H7 (cell line): ENCODE data around the gene KDM2A. TPM values are rescaled to one million over a fixed set of nuclear protein-coding genes. Genes with fewer than 3 reads are reported as not detected.

Experiments used
- DNase-seq: peaks from one replicate; pipeline ENCODE4 v3.0.0; 2012
- H3K27me3 ChIP-seq: 2 replicates; pipeline ENCODE4 v1.6.0; 2011; ENCODE audit warnings: mild to moderate bottlenecking, low read length; ENCODE audit not compliant: control insufficient read depth, insufficient read depth
- H3K36me3 ChIP-seq: replicated peaks from 2 replicates; pipeline ENCODE4 v1.5.1; 2011; ENCODE audit warnings: low read length; ENCODE audit not compliant: control insufficient read depth, insufficient read depth
- H3K4me3 ChIP-seq: 2 replicates; pipeline ENCODE4 v1.5.1; 2011; ENCODE audit warnings: low read depth, mild to moderate bottlenecking, control low read depth, low read length, moderate library complexity; ENCODE audit not compliant: insufficient read depth
- total RNA-seq: library from RNA; depleted of rRNA; stranded (reverse); fragments of >200 nt; shearing (Covaris generic); gene quantifications from 2 replicates; pipeline ENCODE4 v1.2.3, GENCODE V29; 2014

The KDM2A gene
- total RNA-seq, 1 experiment from 2014 or later, result 29.2 TPM

GRCh38 chr11:67270256-67271204, 151.5 kb downstream of the KDM2A start:
- Histone ChIP-seq H3K4me3 (no peak overlapping the region), H3K27me3 (peaks cover 1% of the 10 kb centered on the region; the same call in 1 of the 2 replicates), H3K36me3 (peaks cover 5% of the 10 kb centered on the region)
- peak; percentile 92 for DNase-seq

DNA sequence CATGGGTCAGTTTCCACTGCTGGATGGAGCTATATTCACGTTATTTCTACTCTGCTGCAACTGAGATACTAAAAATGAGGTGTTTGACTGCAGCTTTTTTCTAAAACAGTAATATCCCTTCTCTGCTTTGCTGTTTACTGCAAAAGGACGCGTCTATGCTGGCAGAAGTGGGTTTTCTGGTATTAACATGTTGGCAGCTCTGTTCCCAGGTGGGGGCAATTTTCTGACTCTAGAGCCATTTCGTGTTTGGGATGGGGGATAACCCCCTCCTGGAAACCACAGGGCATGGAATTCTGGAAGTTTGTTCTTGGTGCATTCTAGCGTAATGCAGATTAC, 152.1 kb downstream of the KDM2A start:
- Histone ChIP-seq H3K27me3 (no peaks in the 10 kb centered on the region), H3K36me3 (peaks cover 5% of the 10 kb centered on the region), H3K4me3 (no peak overlapping the region)
- no peak for DNase-seq

DNA sequence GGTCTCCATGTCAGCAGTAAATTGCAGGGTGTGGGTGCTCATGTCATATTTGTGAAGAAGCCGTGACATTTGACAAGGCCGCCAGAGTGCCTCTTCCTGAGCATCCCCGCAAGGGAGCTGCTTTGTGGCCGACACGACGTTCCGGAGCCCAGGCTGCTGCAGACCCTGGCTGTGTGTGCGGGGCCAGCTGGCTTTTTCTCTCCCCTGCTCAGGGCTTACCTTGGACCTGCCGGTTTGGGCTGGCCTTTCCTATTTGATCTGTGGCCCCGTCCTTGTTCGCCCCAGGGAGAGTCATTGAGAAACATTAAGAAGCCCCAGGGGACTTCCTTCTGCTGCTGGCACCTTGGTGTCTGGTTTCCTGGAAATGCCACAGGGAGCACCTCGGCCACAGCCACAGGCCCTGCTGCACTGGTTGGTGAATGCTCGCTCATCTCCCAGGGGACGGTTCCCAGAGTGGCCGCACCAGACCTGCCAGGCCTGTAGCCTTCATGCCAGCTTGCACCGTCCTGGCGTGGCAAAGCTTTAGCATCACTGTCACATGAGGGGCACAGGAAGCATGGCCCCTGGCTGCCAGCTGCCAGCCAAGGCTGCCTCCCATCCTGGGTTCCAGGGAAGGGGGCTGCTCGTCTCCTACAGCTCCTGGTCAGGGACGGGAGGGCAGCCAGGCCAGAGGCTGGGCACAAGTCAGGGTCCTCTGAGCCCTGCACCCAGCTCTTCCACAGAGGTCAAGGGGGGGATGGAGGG, 152.7 kb downstream of the KDM2A start:
- Histone ChIP-seq H3K4me3 (no peak overlapping the region), H3K27me3 (no peaks in the 10 kb centered on the region)
- peak; percentile 60 for DNase-seq

DNA sequence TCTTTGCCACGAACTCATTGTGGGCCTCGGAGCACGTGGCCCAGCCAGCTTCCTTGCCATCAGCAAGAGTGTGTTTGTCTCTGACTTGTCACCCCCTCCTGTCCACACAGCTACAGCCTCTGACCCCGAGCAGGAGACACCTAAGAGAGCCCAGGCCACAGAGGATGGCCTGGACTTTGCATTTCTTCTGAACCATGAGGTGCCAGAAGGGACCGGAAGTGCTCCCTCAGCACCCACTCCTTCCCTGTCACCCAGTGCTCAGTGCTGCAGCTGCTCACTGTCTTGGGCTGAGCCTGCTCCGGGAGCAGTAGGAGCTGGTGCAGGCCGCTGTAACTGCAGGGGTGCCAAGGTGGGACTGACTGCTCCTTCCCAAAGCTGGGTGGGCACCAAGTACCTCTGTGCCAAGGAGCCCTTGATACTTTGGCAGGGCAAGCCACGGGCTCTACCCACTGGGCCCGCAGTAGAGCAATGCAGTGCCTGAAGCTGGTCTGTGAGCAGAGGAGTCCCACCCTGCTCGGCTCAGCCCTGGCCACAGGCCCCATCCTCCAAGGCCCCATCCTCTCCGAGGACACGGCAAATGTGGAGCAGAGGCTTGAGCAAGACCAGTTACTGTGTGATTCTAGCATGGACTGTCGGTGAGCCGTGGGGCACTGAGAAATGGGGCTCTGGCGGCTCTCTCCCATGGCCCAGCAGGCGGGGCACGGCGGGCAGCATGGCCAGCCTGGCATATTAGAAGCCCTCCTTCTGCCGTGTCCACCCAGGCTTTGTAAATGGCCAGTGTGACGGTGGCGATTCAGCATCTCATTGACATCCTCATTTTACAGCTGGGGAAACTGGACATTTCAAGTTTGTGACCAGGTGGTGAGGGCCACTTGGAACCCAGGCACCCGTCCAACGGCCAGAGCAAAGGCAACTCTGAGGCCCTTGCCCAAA, 153.5 kb downstream of the KDM2A start:
- peaks cover 4% of the 10 kb centered on the region; the same call in 1 of the 2 replicates for H3K36me3 ChIP-seq
- no peak overlapping the region for H3K4me3 ChIP-seq

More for the DNA sequence above, 152.7 kb downstream of the KDM2A start:
- peaks cover 5% of the 10 kb centered on the region for H3K36me3 ChIP-seq

DNA sequence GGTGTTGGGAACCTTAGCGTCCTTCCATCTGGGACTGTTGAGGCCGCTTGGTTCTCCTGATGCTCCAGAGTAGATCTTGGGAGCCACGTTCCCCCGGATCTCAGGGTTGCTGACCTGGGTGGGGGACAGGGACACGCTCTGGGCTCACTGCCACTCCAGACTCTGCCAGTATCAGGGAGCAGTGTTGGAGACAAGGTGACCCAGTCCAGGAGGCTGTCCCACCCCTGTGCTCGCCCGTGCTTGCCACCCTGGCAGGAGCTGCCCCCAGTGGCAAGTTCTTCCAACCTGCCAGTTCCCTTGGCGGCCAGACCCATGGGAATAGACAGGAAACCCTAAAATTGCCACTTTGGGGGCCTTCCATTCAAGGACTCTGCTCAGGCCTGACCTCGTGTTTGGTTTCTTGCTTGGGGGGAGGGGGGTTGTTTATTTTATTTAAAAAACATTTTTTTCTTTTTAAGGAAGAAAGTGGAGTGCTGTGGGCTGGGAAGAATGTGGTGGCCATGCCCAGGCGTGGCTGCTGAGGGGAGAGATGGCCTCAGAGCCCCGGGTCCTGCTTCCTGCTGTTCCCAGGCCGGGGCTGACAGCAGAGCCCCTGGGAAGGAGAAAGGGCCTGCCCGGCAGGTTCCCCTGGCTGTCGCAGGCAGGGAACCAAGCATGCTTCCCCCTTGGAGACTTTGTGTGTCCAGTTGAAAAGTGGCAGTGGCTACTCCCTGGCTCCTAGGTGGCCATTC, 154.4 kb downstream of the KDM2A start:
- no peak overlapping the region for H3K4me3 ChIP-seq
- no peaks in the 10 kb centered on the region for H3K27me3 ChIP-seq
- DNase-seq, result peak; percentile 71
- H3K36me3 ChIP-seq, result 0 out of 2 replicates have a peak, but pooled peaks cover 2% of the 10 kb centered on the region

More for the DNA sequence above, 153.5 kb downstream of the KDM2A start:
- H3K27me3 ChIP-seq, result no peaks in the 10 kb centered on the region
- DNase-seq, result peak; percentile 44

GRCh38 chr11:67274768-67275605, 155.9 kb downstream of the KDM2A start:
- Histone ChIP-seq H3K36me3 (peaks cover 3% of the 10 kb centered on the region), H3K4me3 (no peak overlapping the region), H3K27me3 (no peaks in the 10 kb centered on the region)
- DNase-seq, result peak; percentile 46

DNA sequence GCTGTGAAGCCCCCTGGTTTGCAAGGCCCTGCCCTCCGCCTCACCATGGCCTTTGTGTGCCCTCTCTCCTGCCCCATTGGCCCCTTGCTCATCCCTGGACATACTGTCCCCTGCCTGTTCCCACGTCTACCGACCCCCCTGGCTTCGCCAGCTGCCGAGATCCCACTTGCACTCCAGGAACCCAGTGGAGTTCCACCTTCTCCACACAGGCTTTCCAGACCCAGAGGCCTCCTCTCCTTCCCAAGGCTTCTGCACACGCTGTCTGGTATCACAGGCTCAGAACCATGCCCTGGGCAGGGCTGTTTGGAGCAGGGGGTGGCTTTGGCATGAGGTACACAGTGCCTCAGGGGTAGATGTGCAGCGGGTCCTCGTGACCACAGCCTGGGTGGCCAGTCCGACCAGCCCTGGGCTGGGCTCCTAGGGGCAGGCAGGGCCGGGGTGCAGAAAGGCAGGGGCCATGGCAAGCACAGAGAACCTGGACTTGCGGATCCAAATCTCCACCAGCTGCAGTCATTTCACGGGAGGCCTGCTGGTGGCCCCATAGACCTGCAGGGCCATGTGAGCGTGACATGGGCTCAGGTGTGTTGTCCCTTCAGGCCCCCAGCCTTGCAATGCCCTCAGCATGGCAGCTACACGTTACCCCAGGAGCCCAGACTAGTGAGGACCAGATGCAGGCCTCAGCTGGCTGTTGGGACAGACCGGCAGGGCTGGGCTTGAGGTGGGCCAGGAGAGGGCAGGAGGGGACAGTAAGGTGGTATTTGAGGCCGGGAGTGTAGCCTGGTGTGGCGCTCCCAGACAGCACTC, 156.7 kb downstream of the KDM2A start:
- peak; percentile 31 for DNase-seq
- H3K4me3 ChIP-seq, result no peak overlapping the region

DNA sequence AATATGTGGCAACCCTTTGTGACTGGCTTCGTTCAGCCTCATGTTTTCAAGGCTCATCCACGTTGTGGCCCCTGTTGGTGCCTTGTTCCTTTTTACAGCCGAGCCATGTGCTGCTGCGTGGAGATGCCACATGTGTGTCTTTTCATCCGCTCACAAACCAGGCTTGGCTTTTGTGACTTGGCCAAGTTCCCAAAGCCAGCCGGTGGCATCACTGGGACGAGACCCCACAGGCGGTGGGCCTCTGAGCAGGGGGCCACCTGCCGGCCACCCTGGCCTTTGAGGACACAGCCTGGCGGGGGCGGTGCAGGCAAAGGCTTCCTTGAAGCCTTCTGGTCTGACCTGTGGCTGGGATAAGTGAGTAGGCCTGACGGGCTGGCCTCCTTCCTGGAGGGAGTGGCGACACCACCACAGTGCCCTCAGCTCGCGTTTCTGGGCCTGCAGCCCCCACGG, 157.7 kb downstream of the KDM2A start:
- peaks cover 6% of the 10 kb centered on the region for H3K36me3 ChIP-seq
- H3K4me3 ChIP-seq, result no peak overlapping the region
- no peaks in the 10 kb centered on the region for H3K27me3 ChIP-seq
- DNase-seq, result peak; percentile 83

More for the DNA sequence above, 156.7 kb downstream of the KDM2A start:
- Histone ChIP-seq H3K36me3 (peaks cover 3% of the 10 kb centered on the region), H3K27me3 (no peaks in the 10 kb centered on the region)

- no peaks in the 10 kb centered on the region for H3K27me3 ChIP-seq
- peaks cover 9% of the 10 kb centered on the region for H3K36me3 ChIP-seq
- H3K4me3 ChIP-seq, result 0 out of 2 replicates have a peak overlapping the region, but pooled peaks have one; percentile 1
- DNase-seq, result peak; percentile 95
These were observed 158.3 kb downstream of the KDM2A start for GRCh38 chr11:67277231-67277961.

- DNase-seq, result no peak
- H3K36me3 ChIP-seq, result peaks cover 13% of the 10 kb centered on the region
- no peaks in the 10 kb centered on the region for H3K27me3 ChIP-seq
- no peak overlapping the region for H3K4me3 ChIP-seq
These were observed 159.3 kb downstream of the KDM2A start for GRCh38 chr11:67278135-67278938.

- H3K4me3 ChIP-seq, result no peak overlapping the region
- no peaks in the 10 kb centered on the region for H3K27me3 ChIP-seq
- no peak for DNase-seq
- peaks cover 19% of the 10 kb centered on the region for H3K36me3 ChIP-seq
These were observed 160.0 kb downstream of the KDM2A start for GRCh38 chr11:67278939-67279588.
